ENCODE results near the gene SLC5A3.

SLC5A3 gene

DNA sequence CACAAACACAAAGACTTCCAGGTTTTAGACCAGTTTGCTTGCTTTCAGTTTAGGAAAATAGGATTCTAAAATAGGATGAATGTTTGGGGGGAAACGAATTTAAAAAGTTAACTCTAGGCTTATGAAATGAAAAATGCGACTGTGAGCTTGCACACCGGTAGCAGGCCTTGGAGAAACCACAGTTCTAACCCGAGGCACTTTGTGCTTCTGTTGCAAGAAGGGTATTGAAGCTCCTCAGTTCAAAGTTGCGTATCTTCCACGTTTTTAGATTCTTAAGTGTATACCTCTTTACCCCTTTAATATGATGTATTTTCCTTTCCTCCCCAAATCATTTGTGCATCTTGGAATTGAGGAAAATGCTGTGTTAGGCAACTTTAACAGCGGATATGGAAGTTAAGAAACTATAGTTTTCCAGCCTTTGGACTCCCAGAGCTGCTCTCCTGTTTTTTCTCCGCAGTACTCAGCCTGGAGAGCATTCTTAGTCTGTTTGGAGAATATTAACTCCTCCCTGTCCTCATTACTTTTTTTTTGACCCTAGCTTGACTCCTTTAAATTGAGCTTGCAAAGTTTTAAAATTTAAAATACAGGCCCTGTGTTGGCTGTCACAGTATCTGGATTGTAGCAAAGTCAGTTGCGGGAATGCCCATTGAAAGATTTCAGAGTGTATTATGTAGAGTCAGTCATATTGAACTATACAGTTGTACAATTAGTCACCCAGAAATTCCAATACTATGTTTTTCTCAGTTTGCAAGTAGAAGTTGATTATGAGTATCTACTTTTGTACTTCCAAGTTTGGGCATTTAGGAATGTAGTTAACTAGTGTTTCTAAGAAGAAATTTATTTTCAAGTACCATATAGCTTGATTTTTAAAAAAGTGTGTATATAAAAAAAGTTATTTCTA is 2.6 kb downstream of the SLC5A3 start:
- DNase-seq (ENCODE audit: insufficient read length, low spot score) (no peak), FAIRE-seq (no peak)
- TF ChIP-seq POLR2A (IDR thresholded peaks at IDR 0.05; ENCODE audit: low read depth, low read length) = no peak

DNA sequence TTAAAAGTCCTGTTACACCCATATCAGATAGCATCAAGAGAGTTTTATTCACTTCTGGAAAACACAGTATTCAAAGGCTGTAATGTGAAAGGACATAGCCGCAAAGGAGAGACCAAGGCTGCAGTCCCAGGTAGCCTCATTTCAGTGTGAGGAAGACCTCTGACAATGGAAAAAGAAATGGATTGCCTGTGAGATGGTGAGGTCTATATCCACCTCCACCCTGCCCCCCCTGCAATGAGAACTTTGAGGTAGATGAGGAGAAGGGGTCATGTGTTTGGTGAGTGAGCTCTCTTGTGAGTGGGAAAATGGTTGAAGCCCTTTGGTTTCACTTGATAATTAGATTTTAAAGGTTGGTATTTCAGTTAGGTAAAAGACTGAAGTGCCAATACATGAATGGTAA is 3.5 kb downstream of the SLC5A3 start:
- TF ChIP-seq POLR2A (IDR thresholded peaks at IDR 0.05; ENCODE audit: low read depth, low read length) = no peak
- no peak for DNase-seq (ENCODE audit: insufficient read length, low spot score)
- FAIRE-seq = no peak

DNA sequence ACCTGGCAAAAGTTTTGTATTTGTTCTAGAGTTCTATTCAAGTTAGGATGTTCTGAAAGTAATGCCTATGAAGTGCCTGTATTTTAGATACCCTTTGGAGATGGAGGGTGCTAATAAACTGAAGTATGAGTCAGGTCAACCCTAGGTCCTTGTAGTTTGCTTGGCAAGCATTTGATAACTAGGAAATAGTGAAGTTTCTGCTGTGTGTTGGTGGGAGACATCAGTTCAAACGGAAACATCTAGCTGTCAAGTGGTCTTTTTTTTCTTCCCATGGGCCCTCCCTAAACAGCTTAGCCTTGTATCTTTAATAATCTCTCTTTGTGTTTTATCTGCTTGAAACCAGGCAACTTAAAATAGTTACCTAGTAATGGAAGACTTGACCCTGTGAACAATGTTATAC is 4.5 kb downstream of the SLC5A3 start:
- DNase-seq (ENCODE audit: insufficient read length, low spot score) (no peak), FAIRE-seq (no peak)
- no peak for TF ChIP-seq POLR2A (IDR thresholded peaks at IDR 0.05; ENCODE audit: low read depth, low read length)

DNA sequence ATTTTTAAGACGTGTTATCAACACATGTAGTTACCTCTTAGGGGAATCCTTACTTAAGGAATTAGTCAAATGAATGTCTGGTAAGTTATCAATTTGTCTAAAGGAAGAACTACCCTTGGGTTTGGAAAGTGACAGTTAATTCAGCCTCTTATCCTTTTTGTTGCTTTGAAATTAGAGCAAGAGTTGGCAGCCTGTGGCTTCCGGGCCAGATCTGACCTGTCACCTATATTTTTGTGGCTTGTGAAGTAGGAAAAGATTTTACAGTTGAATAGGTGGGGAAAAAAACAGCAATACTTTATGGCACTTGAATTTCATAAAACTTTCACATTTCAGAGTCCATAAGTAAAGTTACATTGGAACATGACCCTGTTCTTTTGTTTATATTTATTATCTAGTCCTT is 5.5 kb downstream of the SLC5A3 start:
- TF ChIP-seq POLR2A (IDR thresholded peaks at IDR 0.05; ENCODE audit: low read depth, low read length) = no peak
- no peak for FAIRE-seq
- DNase-seq (ENCODE audit: insufficient read length, low spot score) = no peak

GRCh38 chr21:34080710-34081109 is 7.3 kb downstream of the SLC5A3 start:
- TF ChIP-seq POLR2A (IDR thresholded peaks at IDR 0.05; ENCODE audit: low read depth, low read length) = no peak
- DNase-seq (ENCODE audit: insufficient read length, low spot score) (no peak), FAIRE-seq (no peak)

GRCh38 chr21:34082769-34083168 is 9.4 kb downstream of the SLC5A3 start:
- DNase-seq (ENCODE audit: insufficient read length, low spot score) = no peak
- TF ChIP-seq POLR2A (IDR thresholded peaks at IDR 0.05; ENCODE audit: low read depth, low read length) = no peak
- FAIRE-seq = no peak

DNA sequence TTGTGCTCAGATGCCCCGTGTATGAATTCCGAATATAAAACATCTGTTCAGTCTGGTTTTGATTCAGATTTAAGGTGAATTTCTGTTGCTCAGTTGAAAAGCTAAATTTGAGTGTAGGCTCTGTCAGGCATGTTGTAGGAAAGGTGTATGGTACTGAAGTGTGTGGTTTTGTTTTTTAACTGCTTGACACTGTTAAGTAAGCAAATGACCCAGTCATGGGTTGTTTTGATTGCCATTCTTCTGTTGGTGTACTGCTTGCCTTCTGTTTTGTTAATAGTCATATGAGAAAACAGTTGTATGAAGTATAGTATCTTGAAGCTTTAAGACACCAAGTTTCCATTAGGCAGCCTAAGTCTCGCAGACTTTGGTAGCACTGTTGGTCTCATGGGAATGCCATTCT is 10.0 kb downstream of the SLC5A3 start:
- TF ChIP-seq POLR2A (IDR thresholded peaks at IDR 0.05; ENCODE audit: low read depth, low read length) = no peak
- DNase-seq (ENCODE audit: insufficient read length, low spot score) (no peak), FAIRE-seq (no peak)

DNA sequence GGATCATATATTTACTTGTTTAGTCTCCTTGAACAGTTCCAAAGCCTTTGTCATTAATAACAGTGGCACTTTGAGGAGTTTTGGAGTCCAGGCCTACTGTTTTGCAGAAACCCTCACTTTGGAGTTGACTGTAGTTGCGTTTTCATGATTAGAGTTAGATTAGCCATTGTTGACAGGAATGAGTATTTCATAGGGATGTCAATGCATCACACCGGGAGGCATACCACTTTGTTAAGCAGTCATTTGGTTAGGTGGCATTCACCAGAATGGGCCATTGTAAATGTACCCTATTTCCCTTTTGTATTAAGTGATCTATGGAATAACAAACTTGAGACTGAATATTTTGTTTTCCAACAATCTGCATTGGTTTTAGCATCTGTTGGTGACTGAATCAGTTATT is 11.8 kb downstream of the SLC5A3 start:
- no peak for DNase-seq (ENCODE audit: insufficient read length, low spot score)
- TF ChIP-seq POLR2A (IDR thresholded peaks at IDR 0.05; ENCODE audit: low read depth, low read length) = no peak
- no peak for FAIRE-seq

DNA sequence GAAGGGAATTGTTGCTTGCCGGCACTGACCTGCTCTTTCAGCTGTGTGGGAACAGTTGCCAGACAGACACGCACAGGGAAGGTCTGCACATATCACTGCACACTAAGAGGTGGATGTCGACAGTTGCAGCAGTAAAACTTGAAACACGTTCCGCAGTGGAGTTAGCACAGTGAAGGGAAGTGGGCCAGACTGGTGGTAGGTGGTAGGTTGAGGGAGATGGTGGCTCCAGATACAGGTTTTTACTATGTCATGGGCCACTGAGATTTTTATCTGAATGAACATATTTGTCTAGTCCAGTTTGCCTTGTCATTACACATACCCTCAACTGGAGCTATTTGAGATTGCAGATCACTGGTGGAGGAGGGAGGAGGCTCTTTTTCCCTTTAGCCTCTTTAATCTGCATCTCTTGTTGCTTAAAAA is 13.5 kb downstream of the SLC5A3 start:
- no peak for DNase-seq (ENCODE audit: insufficient read length, low spot score)
- no peak for TF ChIP-seq POLR2A (IDR thresholded peaks at IDR 0.05; ENCODE audit: low read depth, low read length)
- FAIRE-seq = no peak

DNA sequence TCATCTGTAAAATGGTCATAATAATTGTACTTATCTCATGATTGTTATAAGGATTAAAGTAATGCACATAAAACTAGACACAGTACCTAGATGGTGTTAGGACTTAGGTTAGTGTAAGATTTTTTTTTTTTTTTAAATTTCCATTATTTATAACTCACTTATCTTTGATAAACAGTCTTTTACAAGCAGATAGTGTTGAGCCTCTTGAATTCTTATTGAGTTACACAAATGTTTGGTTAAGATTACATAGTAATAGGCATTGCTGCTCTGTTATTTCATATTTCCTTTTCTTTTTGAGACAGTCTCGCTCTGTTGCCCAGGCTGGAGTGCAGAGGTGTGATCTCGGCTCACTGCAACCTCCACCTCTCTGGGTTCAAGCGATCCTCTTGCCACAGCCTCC is 15.4 kb downstream of the SLC5A3 start:
- no peak for FAIRE-seq
- no peak for TF ChIP-seq POLR2A (IDR thresholded peaks at IDR 0.05; ENCODE audit: low read depth, low read length)
- no peak for DNase-seq (ENCODE audit: insufficient read length, low spot score)

DNA sequence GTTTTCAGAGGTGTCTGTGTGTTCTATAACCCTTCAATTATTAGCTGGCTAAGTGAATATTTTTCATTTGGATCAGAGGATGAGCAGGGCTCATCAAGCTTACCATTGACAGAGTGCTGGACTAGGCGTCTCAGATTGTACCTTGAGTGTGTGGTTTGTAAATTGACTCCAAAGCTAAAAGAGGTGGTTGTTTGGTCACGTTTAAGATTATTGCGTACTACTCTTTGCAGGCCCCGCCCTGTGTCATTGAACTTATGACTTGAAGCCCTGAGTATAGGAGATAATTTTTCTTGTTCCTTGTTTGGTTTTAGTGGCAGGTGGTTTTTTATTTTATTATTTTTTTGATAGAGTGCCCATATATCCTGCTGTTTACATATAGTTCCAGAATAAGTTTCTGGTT is 17.7 kb downstream of the SLC5A3 start:
- TF ChIP-seq POLR2A (IDR thresholded peaks at IDR 0.05; ENCODE audit: low read depth, low read length) = no peak
- FAIRE-seq (no peak), DNase-seq (ENCODE audit: insufficient read length, low spot score) (no peak)

GRCh38 chr21:34091607-34092006 is 18.2 kb downstream of the SLC5A3 start:
- DNase-seq (ENCODE audit: insufficient read length, low spot score) = no peak
- TF ChIP-seq POLR2A (IDR thresholded peaks at IDR 0.05; ENCODE audit: low read depth, low read length) = no peak
- FAIRE-seq = no peak

DNA sequence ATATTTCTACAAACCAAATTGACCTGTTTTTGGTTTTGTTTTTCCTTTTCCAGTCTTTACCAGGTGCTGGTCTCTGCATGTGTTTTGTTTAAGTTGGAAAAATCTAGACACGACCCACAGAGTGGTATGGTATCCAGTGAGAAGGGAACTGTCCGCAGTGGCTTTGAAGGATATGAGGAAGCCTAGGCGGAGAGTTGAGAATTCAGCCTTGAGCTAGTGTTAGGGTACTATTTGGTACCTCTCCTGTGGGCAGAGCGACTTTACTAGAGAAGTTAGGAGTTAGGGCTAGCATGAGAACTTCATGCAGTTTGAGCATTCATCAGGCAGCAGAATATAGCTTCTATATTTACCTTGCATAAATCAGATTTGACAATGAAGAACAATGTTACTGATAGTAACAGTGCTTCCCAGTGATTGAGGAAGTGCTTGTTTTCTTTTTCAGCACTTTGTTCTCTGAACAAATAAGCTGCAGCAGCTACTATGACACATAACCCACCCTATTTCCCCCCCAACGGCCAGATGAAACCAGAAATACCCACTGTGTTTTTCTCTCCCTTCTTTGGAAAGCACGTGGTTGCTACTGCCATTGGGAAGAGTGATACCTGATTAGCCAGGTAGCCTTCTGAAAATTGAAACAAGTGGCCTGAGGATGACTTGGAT is 19.0 kb downstream of the SLC5A3 start:
- DNase-seq (ENCODE audit: insufficient read length, low spot score) (no peak), FAIRE-seq (no peak)

DNA sequence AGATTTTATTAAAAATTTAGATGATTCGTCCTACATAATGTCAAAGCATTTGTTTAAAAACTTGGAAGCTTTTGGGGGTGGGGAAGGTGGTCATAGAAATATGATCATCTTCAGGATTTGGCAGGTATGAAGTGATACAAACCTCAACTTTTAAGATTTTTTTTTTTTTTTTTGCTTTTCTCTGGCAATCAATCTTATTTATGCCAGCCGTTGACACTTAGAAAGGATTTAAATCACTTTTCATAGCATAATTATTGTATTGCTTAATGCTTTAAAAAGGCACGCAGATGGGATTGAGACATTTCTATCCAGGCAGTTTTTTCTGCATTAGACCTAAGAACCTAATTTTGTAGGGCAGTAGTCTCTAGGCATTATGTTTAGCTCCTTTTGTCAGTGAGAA is 19.7 kb downstream of the SLC5A3 start:
- TF ChIP-seq POLR2A (IDR thresholded peaks at IDR 0.05; ENCODE audit: low read depth, low read length) = no peak
- DNase-seq (ENCODE audit: insufficient read length, low spot score) (no peak), FAIRE-seq (no peak)

More for the DNA sequence above, 19.0 kb downstream of the SLC5A3 start:
- TF ChIP-seq POLR2A (IDR thresholded peaks at IDR 0.05; ENCODE audit: low read depth, low read length) = no peak

- no peak for TF ChIP-seq POLR2A (IDR thresholded peaks at IDR 0.05; ENCODE audit: low read depth, low read length)
- no peak for FAIRE-seq
- DNase-seq (ENCODE audit: insufficient read length, low spot score) = no peak
Measured at GRCh38 chr21:34094949-34095348, 21.6 kb downstream of the SLC5A3 start.

Data from H54 (cell line).